Kidney (tissue), 14 donors: ENCODE measurements around the gene POU3F1. TPM values are rescaled to one million over a fixed set of nuclear protein-coding genes. Genes with fewer than 3 reads are reported as not detected.
A peak's percentile ranks its signal among the peaks of the same experiment; 100 is the strongest.

Source experiments
- DNase-seq, 5 donors: peaks; one replicate each; pipeline ENCODE4 v3.0.0-alpha.2; 2013 to 2020
- FAIRE-seq: peaks from 2 replicates; lab custom pipeline; 2012; peaks lifted over from hg19 to GRCh38; lab: Jason Lieb, UNC
- H3K27ac ChIP-seq, 2 donors: one replicate each; pipeline ENCODE4 v1.7.0; 2013; ENCODE audit warnings: low read depth in 2 of 2, low read length in 2 of 2, inconsistent platforms in 1 of 2
- H3K27me3 ChIP-seq: one replicate; pipeline ENCODE4 v1.7.1; 2013; ENCODE audit warnings: low read length, inconsistent platforms; ENCODE audit not compliant: control insufficient read depth, insufficient read depth
- H3K36me3 ChIP-seq, 3 donors: one replicate each; pipeline versions ENCODE4 v1.7.0 to v1.7.1; 2013; ENCODE audit warnings: low read length in 3 of 3, control low read depth in 1 of 3, inconsistent platforms in 1 of 3; ENCODE audit not compliant: insufficient read depth in 3 of 3, control insufficient read depth in 2 of 3
- H3K4me1 ChIP-seq, 3 donors: one replicate each; pipeline versions ENCODE4 v1.7.0 to v1.7.1; 2013; ENCODE audit warnings: low read length in 3 of 3, inconsistent platforms in 1 of 3, low read depth in 1 of 3; ENCODE audit not compliant: control insufficient read depth in 2 of 3, insufficient read depth in 2 of 3
- H3K4me3 ChIP-seq, 3 donors: one replicate each; pipeline versions ENCODE4 v1.7.0 to v1.8.1; 2013; ENCODE audit warnings: low read length in 3 of 3, control low read depth in 1 of 3, inconsistent platforms in 1 of 3
- H3K9ac ChIP-seq, 3 donors: one replicate each; pipeline versions ENCODE4 v1.7.0 to v1.7.1; 2013; ENCODE audit warnings: low read length in 3 of 3, control low read depth in 1 of 3, inconsistent platforms in 1 of 3
- H3K9me3 ChIP-seq, 3 donors: one replicate each; pipeline versions ENCODE4 v1.7.0 to v1.7.1; 2013; ENCODE audit warnings: low read length in 3 of 3, control low read depth in 1 of 3, inconsistent platforms in 1 of 3; ENCODE audit not compliant: control insufficient read depth in 2 of 3, insufficient read depth in 1 of 3
- intact Hi-C: fragments of 100-400 bp; cut with DNase I; formaldehyde crosslinking; loops from one replicate; pipeline ENCODE4 v1.11.1; 2022
- polyA plus RNA-seq: library from polyadenylated mRNA; stranded (reverse); fragments of 350-450 nt; fragmentation: Illumina TruSeq; extraction: RNeasy Lipid Tissue Mini Kit (QIAGEN cat#74804); gene quantifications from one replicate; pipeline ENCODE4 v1.2.3, GENCODE V29; 2014; ENCODE audit warnings: low read depth, low replicate concordance; ENCODE audit not compliant: insufficient read depth
- total RNA-seq: library from RNA; stranded (reverse); fragmentation: NEBNext Ultra II Directional; extraction: Animal tissue kit (Norgen Biotek cat#: 25700); gene quantifications from one replicate; pipeline ENCODE4 v1.2.1, GENCODE V29; 2021
- TF ChIP-seq, protein P1 (sequence below): IDR thresholded peaks from 3 replicates; pipeline ENCODE4 v1.5.1; 2012; ENCODE audit warnings: mild to moderate bottlenecking, moderate library complexity, borderline replicate concordance; ENCODE audit not compliant: insufficient read depth; ENCODE audit errors: extremely low read depth
- donor health status: control.
- donor health status: control.
- donor health status: control.
- donor health status: control.
- donor health status: control.
- donor health status: DM: yes; HTN: yes; CAD: no.
- donor health status: Normal renal cell carcinoma (clear cell type).

The POU3F1 gene
- total and polyA plus RNA-seq, 2 donors from 2014 or later, result not detected

DNA sequence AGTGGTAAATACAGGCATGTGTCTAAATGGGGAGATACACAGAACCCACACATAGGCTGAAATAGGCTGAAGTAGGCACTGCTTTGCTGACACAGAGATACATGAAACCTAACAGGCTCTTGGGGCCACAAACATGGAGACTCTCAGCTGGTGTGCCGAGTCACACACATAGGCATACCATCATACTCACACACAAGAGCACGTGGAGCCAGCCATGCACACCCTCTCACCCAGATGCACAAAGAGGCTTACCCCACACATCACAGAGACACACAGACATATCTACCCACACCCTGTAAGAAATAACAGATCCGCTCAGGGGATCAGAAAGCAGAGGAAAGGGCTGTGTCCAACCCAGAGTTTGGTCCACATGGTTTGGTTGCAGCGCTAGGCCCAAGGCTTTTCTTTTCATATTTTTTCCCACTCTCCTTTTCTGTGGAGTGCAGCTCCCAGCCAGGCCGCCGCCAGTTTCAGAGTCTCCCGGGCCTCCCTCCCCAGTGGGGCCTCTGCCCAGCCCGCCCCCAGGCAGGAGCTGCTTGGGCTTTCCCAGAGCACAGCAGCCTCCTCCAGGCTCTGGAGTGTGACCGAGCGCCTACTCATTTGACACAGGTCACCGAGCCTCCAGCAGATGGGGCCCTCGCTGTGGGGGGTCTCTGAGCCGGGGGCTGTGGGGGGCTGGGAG lies 3.9 kb upstream of the POU3F1 start:
- H3K9ac ChIP-seq, result no peak overlapping the region
- H3K27ac ChIP-seq, result no peak overlapping the region
- peaks cover 5% of the 10 kb centered on the region for H3K27me3 ChIP-seq
- no peaks in the 10 kb centered on the region for H3K9me3 ChIP-seq
- H3K4me3 ChIP-seq, result no peak overlapping the region
- FAIRE-seq, result no peak
- no peaks in the 10 kb centered on the region for H3K36me3 ChIP-seq
- TF ChIP-seq, protein P1, sequence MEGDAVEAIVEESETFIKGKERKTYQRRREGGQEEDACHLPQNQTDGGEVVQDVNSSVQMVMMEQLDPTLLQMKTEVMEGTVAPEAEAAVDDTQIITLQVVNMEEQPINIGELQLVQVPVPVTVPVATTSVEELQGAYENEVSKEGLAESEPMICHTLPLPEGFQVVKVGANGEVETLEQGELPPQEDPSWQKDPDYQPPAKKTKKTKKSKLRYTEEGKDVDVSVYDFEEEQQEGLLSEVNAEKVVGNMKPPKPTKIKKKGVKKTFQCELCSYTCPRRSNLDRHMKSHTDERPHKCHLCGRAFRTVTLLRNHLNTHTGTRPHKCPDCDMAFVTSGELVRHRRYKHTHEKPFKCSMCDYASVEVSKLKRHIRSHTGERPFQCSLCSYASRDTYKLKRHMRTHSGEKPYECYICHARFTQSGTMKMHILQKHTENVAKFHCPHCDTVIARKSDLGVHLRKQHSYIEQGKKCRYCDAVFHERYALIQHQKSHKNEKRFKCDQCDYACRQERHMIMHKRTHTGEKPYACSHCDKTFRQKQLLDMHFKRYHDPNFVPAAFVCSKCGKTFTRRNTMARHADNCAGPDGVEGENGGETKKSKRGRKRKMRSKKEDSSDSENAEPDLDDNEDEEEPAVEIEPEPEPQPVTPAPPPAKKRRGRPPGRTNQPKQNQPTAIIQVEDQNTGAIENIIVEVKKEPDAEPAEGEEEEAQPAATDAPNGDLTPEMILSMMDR, result no peak
- peaks cover 0 to 10% (median 7%) of the 10 kb centered on the region in 3 donors for H3K4me1 ChIP-seq
- DNase-seq, result peak in 4 of 5 donors; percentile 88 to 91 (median 88)
- intact Hi-C loops, result no loop called here

DNA sequence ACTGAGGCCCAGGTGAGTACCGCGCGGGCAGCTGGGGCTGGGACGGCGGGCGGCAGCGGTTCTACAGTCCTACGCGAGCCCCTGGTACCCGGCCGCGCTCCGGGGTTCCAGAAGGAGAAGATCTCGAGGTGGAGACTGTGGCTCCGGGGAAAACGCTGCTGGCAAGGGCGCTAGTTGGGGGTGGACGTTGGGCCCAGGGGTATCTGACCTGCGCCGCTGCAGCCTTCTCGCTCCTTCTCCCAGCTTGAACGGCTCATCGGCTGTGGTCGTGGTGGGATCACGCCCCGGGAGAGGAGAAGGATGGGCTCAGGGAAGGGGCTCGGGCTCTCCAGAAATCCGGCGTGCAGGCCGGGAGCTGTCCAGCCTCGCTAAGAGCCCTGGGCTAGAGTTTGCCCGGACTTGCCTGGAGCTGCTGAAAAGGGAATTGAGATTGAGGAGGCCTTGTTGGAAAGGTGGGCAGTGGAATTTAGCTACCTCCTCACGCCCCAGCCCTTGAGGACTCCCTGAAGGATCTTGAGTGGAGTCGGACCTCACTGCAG lies 1.1 kb upstream of the POU3F1 start:
- H3K9ac ChIP-seq, result no peak overlapping the region
- peaks cover 22% of the 10 kb centered on the region for H3K27me3 ChIP-seq
- DNase-seq (peak in 4 of 5 donors; percentile 58 to 75 (median 67)), FAIRE-seq (no peak)
- intact Hi-C loops, result no loop called here
- H3K4me3 ChIP-seq, result peak overlapping the region in 2 of 3 donors; percentile 16 to 46
- H3K27ac ChIP-seq, result no peak overlapping the region
- H3K4me1 ChIP-seq, result peaks cover 0 to 7% (median 7%) of the 10 kb centered on the region in 3 donors
- no peaks in the 10 kb centered on the region for H3K36me3 ChIP-seq
- TF ChIP-seq, protein P1, result no peak
- no peaks in the 10 kb centered on the region for H3K9me3 ChIP-seq

DNA sequence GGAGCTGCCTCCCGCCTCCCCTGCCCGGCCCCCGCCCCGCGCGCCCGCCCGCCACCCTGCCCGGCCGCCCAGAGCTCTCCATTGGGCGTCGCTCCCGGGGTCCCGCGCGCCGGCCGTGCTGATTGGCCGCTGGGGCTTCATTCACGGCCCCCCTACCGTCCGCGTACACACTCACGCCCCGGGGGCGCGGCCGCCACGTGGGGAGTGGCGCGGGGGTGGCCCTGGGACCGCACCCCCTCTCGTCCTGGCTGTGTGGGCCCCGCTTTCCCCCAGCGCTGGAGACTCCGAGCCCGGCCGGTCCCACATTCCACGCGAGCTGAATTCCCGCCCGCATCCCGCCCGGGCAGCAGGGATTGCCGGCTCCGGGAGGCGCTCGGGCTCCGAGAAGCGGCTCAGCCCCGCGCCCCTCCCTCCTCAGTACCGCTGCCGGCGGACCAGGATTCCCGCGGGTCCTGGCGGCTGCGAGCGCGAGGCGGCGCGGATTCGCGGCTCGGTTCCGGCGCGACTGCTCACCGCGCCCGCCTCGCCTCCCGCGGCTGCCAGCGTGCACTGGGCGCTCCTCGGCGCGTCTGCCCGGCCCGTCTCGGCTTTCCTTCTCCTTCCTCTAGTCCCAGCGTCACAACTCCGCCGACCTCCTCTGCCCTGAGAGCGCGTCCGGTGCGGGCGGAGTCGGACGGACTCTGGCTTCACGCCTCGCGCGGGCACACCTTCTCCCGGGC lies 450 bp upstream of the POU3F1 start:
- FAIRE-seq (no peak), DNase-seq (peak; percentile 86 to 95 (median 87))
- H3K4me3 ChIP-seq, result peak overlapping the region in 1 of 3 donors; percentile 46
- no peak overlapping the region for H3K27ac ChIP-seq
- H3K36me3 ChIP-seq, result no peaks in the 10 kb centered on the region
- peaks cover 0 to 7% (median 7%) of the 10 kb centered on the region in 3 donors for H3K4me1 ChIP-seq
- peaks cover 22% of the 10 kb centered on the region for H3K27me3 ChIP-seq
- H3K9me3 ChIP-seq, result no peaks in the 10 kb centered on the region
- H3K9ac ChIP-seq, result no peak overlapping the region
- TF ChIP-seq, protein P1, result no peak
- intact Hi-C loops, result no loop called here
